Fibroblast of skin of abdomen (primary cell): ENCODE results near the gene SRBD1.
A peak's percentile ranks its signal among the peaks of the same experiment; 100 is the strongest.

Experiments
- DNase-seq: peaks from one replicate; pipeline ENCODE4 v3.0.0-alpha.2; 2013

SRBD1 gene

GRCh38 chr2:45636008-45636407 lies 24.9 kb upstream of the SRBD1 start:
- DNase-seq = no peak

GRCh38 chr2:45634223-45634622 lies 23.2 kb upstream of the SRBD1 start:
- no peak for DNase-seq

- DNase-seq = no peak
These were observed 20.9 kb upstream of the SRBD1 start for GRCh38 chr2:45631955-45632354.

- DNase-seq = no peak
These were observed 20.3 kb upstream of the SRBD1 start for GRCh38 chr2:45631319-45631718.

- DNase-seq = no peak
These were observed 18.9 kb upstream of the SRBD1 start for GRCh38 chr2:45629971-45630370.

- DNase-seq = peak; percentile 70
These were observed 16.8 kb upstream of the SRBD1 start for GRCh38 chr2:45627911-45628310.

- DNase-seq = no peak
These were observed 15.5 kb upstream of the SRBD1 start for GRCh38 chr2:45626387-45627221.

- no peak for DNase-seq
These were observed 14.8 kb upstream of the SRBD1 start for GRCh38 chr2:45625824-45626223.

- DNase-seq = no peak
These were observed 12.0 kb upstream of the SRBD1 start for GRCh38 chr2:45623098-45623497.

GRCh38 chr2:45622336-45623075 lies 11.4 kb upstream of the SRBD1 start:
- DNase-seq = no peak

GRCh38 chr2:45617496-45617895 lies 6.4 kb upstream of the SRBD1 start:
- no peak for DNase-seq

- peak; percentile 16 for DNase-seq
These were observed 5.8 kb upstream of the SRBD1 start for GRCh38 chr2:45616658-45617411.

- no peak for DNase-seq
These were observed 3.9 kb upstream of the SRBD1 start for GRCh38 chr2:45614871-45615415.

GRCh38 chr2:45614330-45614729 lies 3.3 kb upstream of the SRBD1 start:
- DNase-seq = no peak

GRCh38 chr2:45612731-45613130 lies 1.7 kb upstream of the SRBD1 start:
- no peak for DNase-seq

GRCh38 chr2:45612285-45612684 lies 1.2 kb upstream of the SRBD1 start:
- DNase-seq = no peak

GRCh38 chr2:45610281-45611019 lies 617 bp downstream of the SRBD1 start:
- peak; percentile 58 for DNase-seq

- DNase-seq = peak; percentile 20
These were observed 3.4 kb downstream of the SRBD1 start for GRCh38 chr2:45607701-45608100.

GRCh38 chr2:45606796-45607195 lies 4.3 kb downstream of the SRBD1 start:
- DNase-seq = no peak

- peak; percentile 12 for DNase-seq
These were observed 6.0 kb downstream of the SRBD1 start for GRCh38 chr2:45605116-45605515.

GRCh38 chr2:45602624-45603023 lies 8.4 kb downstream of the SRBD1 start:
- no peak for DNase-seq

GRCh38 chr2:45598545-45598944 lies 12.5 kb downstream of the SRBD1 start:
- DNase-seq = no peak
